ENCODE measurements around the gene OR4D9. TPM values are rescaled to one million over a fixed set of nuclear protein-coding genes. Genes with fewer than 3 reads are reported as not detected.
"Not testable (repeated sequence)": the region's sequence is repeated elsewhere in the genome, so short reads cannot be mapped to it uniquely, and the experiment has no call there.

The OR4D9 gene
- polyA plus RNA-seq, 2 donors, result not detected

DNA sequence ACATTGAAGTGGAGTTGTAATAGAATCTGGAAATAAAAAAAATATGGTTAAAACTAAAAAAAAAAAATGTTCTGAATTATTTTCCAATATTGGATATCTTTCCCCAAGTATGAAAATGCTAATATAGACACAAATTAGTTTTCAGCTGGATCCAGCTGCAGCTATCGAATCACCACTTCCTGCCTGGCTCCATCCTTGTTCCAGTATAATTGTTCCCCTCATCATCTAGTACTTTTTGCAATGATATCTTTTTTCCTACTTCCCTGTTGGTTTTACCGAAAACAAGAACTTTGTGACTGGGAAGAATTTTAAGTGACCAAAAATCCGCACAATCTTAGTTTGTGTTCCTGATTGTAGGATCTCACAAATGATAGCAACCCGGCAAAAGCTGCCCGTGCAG lies 9.4 kb downstream of the OR4D9 start:
- Histone ChIP-seq H3K27me3 (ENCODE audit: control insufficient read depth in 1 of 2, insufficient read depth in 2 of 2, low read length in 2 of 2) (no peaks in the 10 kb centered on the region), H3K36me3 (ENCODE audit: control insufficient read depth in 2 of 2, insufficient read depth in 2 of 2, low read length in 1 of 2) (no peaks in the 10 kb centered on the region), H3K27ac (ENCODE audit: low read depth in 2 of 2, low read length in 1 of 2) (no peak overlapping the region), H3K4me1 (ENCODE audit: control insufficient read depth in 2 of 2, insufficient read depth in 2 of 2, low read length in 1 of 2) (no peaks in the 10 kb centered on the region), H3K9me3 (ENCODE audit: control insufficient read depth in 2 of 2, insufficient read depth in 1 of 2, low read depth in 1 of 2, low read length in 1 of 2) (no peaks in the 10 kb centered on the region), H3K4me3 (ENCODE audit: low read depth in 1 of 2, low read length in 2 of 2) (no peak overlapping the region)
- 80% methylated on average over 5 of the region's 5 CpGs for WGBS, 2 donors

GRCh38 chr11:59523541-59523940 lies 12.2 kb downstream of the OR4D9 start:
- Histone ChIP-seq H3K36me3 (ENCODE audit: control insufficient read depth in 2 of 2, insufficient read depth in 2 of 2, low read length in 1 of 2) (no peaks in the 10 kb centered on the region), H3K27ac (ENCODE audit: low read depth in 2 of 2, low read length in 1 of 2) (no peak overlapping the region), H3K9me3 (ENCODE audit: control insufficient read depth in 2 of 2, insufficient read depth in 1 of 2, low read depth in 1 of 2, low read length in 1 of 2) (no peaks in the 10 kb centered on the region), H3K4me3 (ENCODE audit: low read depth in 1 of 2, low read length in 2 of 2) (no peak overlapping the region), H3K27me3 (ENCODE audit: control insufficient read depth in 1 of 2, insufficient read depth in 2 of 2, low read length in 2 of 2) (no peaks in the 10 kb centered on the region), H3K4me1 (ENCODE audit: control insufficient read depth in 2 of 2, insufficient read depth in 2 of 2, low read length in 1 of 2) (no peaks in the 10 kb centered on the region)
- WGBS, 2 donors, result 13 to 20% methylated on average over 1 of the region's 1 CpG

DNA sequence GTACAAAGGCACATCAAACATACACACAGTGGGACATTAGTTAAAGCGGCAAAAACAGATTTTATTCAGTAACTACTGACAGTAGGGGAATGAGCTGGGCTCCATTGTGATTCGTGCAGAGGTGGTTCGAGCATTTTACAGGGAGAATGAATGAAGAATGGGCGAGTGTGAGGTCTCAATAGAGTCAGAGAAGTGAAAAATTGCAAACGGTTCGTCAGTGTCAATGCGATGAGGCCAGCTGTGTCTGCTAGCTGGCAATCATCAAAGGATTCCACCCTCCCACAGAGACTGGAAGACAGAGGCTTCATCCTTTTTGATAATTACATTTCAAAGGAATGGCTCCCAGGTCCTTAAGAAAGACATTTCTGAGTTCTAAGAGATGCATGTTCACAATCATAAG lies 17.4 kb downstream of the OR4D9 start:
- WGBS, 2 donors, result 56% methylated on average over 7 of the region's 7 CpGs
- H3K4me1 ChIP-seq (ENCODE audit: control insufficient read depth in 2 of 2, insufficient read depth in 2 of 2, low read length in 1 of 2), result no peaks in the 10 kb centered on the region
- no peaks in the 10 kb centered on the region for H3K27me3 ChIP-seq (ENCODE audit: control insufficient read depth in 1 of 2, insufficient read depth in 2 of 2, low read length in 2 of 2)

GRCh38 chr11:59532620-59533019 lies 21.3 kb downstream of the OR4D9 start:
- Histone ChIP-seq H3K27me3 (ENCODE audit: control insufficient read depth in 1 of 2, insufficient read depth in 2 of 2, low read length in 2 of 2) (no peaks in the 10 kb centered on the region), H3K4me1 (ENCODE audit: control insufficient read depth in 2 of 2, insufficient read depth in 2 of 2, low read length in 1 of 2) (no peaks in the 10 kb centered on the region), H3K4me3 (ENCODE audit: low read depth in 1 of 2, low read length in 2 of 2) (no peak overlapping the region), H3K9me3 (ENCODE audit: control insufficient read depth in 2 of 2, insufficient read depth in 1 of 2, low read depth in 1 of 2, low read length in 1 of 2) (no peaks in the 10 kb centered on the region), H3K36me3 (ENCODE audit: control insufficient read depth in 2 of 2, insufficient read depth in 2 of 2, low read length in 1 of 2) (no peaks in the 10 kb centered on the region), H3K27ac (ENCODE audit: low read depth in 2 of 2, low read length in 1 of 2) (no peak overlapping the region)
- 84 to 88% methylated on average over 2 of the region's 2 CpGs for WGBS, 2 donors

More for the DNA sequence above, 17.4 kb downstream of the OR4D9 start:
- no peaks in the 10 kb centered on the region for H3K36me3 ChIP-seq (ENCODE audit: control insufficient read depth in 2 of 2, insufficient read depth in 2 of 2, low read length in 1 of 2)
- no peak overlapping the region for H3K27ac ChIP-seq (ENCODE audit: low read depth in 2 of 2, low read length in 1 of 2)
- no peak overlapping the region for H3K4me3 ChIP-seq (ENCODE audit: low read depth in 1 of 2, low read length in 2 of 2)
- no peaks in the 10 kb centered on the region for H3K9me3 ChIP-seq (ENCODE audit: control insufficient read depth in 2 of 2, insufficient read depth in 1 of 2, low read depth in 1 of 2, low read length in 1 of 2)

DNA sequence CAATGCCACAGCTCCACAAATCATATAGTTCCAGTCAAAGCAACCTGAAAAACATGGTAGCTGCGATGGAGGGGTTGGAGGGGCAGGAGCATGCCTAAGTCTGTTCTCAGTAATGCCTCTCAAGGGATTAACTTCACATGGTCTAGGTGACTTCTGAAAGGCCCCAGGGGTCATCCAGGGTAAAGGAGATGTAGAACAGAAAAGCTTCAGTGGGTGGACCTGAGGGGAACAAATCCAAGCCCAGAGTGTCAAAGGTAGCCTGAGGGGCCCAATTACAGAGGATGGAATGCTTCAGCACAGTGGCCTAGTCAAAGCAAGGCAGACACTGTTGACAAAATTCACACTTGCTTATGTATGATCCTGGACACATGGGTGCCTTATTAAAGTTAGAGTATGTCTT lies 23.3 kb downstream of the OR4D9 start:
- WGBS, 2 donors, result 87 to 92% methylated on average over 1 of the region's 1 CpG
- H3K4me1 ChIP-seq (ENCODE audit: control insufficient read depth in 2 of 2, insufficient read depth in 2 of 2, low read length in 1 of 2), result no peaks in the 10 kb centered on the region
- no peak overlapping the region for H3K4me3 ChIP-seq (ENCODE audit: low read depth in 1 of 2, low read length in 2 of 2)
- no peaks in the 10 kb centered on the region for H3K27me3 ChIP-seq (ENCODE audit: control insufficient read depth in 1 of 2, insufficient read depth in 2 of 2, low read length in 2 of 2)
- no peaks in the 10 kb centered on the region for H3K36me3 ChIP-seq (ENCODE audit: control insufficient read depth in 2 of 2, insufficient read depth in 2 of 2, low read length in 1 of 2)
- H3K27ac ChIP-seq (ENCODE audit: low read depth in 2 of 2, low read length in 1 of 2), result no peak overlapping the region
- no peaks in the 10 kb centered on the region for H3K9me3 ChIP-seq (ENCODE audit: control insufficient read depth in 2 of 2, insufficient read depth in 1 of 2, low read depth in 1 of 2, low read length in 1 of 2)

GRCh38 chr11:59542142-59542810 lies 30.9 kb downstream of the OR4D9 start:
- Histone ChIP-seq H3K9me3 (ENCODE audit: control insufficient read depth in 2 of 2, insufficient read depth in 1 of 2, low read depth in 1 of 2, low read length in 1 of 2) (peaks cover 0 to 2% of the 10 kb centered on the region in 2 donors), H3K36me3 (ENCODE audit: control insufficient read depth in 2 of 2, insufficient read depth in 2 of 2, low read length in 1 of 2) (no peaks in the 10 kb centered on the region), H3K4me3 (ENCODE audit: low read depth in 1 of 2, low read length in 2 of 2) (no peak overlapping the region), H3K4me1 (ENCODE audit: control insufficient read depth in 2 of 2, insufficient read depth in 2 of 2, low read length in 1 of 2) (no peaks in the 10 kb centered on the region), H3K27me3 (ENCODE audit: control insufficient read depth in 1 of 2, insufficient read depth in 2 of 2, low read length in 2 of 2) (no peaks in the 10 kb centered on the region), H3K27ac (ENCODE audit: low read depth in 2 of 2, low read length in 1 of 2) (no peak overlapping the region)
- 66 to 72% methylated on average over 3 of the region's 3 CpGs for WGBS, 2 donors

GRCh38 chr11:59543713-59544112 lies 32.4 kb downstream of the OR4D9 start:
- not testable (repeated sequence) for H3K27ac ChIP-seq (ENCODE audit: low read depth in 2 of 2, low read length in 1 of 2); H3K4me1 ChIP-seq (ENCODE audit: control insufficient read depth in 2 of 2, insufficient read depth in 2 of 2, low read length in 1 of 2); H3K36me3 ChIP-seq (ENCODE audit: control insufficient read depth in 2 of 2, insufficient read depth in 2 of 2, low read length in 1 of 2); H3K4me3 ChIP-seq (ENCODE audit: low read depth in 1 of 2, low read length in 2 of 2); H3K27me3 ChIP-seq (ENCODE audit: control insufficient read depth in 1 of 2, insufficient read depth in 2 of 2, low read length in 2 of 2); H3K9me3 ChIP-seq (ENCODE audit: control insufficient read depth in 2 of 2, insufficient read depth in 1 of 2, low read depth in 1 of 2, low read length in 1 of 2)
- 73 to 77% methylated on average over 3 of the region's 3 CpGs for WGBS, 2 donors

GRCh38 chr11:59544869-59545178 lies 33.5 kb downstream of the OR4D9 start:
- no peaks in the 10 kb centered on the region for H3K27me3 ChIP-seq (ENCODE audit: control insufficient read depth in 1 of 2, insufficient read depth in 2 of 2, low read length in 2 of 2)
- no peak overlapping the region for H3K27ac ChIP-seq (ENCODE audit: low read depth in 2 of 2, low read length in 1 of 2)
- no peak overlapping the region for H3K4me3 ChIP-seq (ENCODE audit: low read depth in 1 of 2, low read length in 2 of 2)
- 73 to 79% methylated on average over 3 of the region's 3 CpGs for WGBS, 2 donors
- H3K4me1 ChIP-seq (ENCODE audit: control insufficient read depth in 2 of 2, insufficient read depth in 2 of 2, low read length in 1 of 2), result no peaks in the 10 kb centered on the region
- no peaks in the 10 kb centered on the region for H3K36me3 ChIP-seq (ENCODE audit: control insufficient read depth in 2 of 2, insufficient read depth in 2 of 2, low read length in 1 of 2)
- peaks cover 0 to 2% of the 10 kb centered on the region in 2 donors for H3K9me3 ChIP-seq (ENCODE audit: control insufficient read depth in 2 of 2, insufficient read depth in 1 of 2, low read depth in 1 of 2, low read length in 1 of 2)

DNA sequence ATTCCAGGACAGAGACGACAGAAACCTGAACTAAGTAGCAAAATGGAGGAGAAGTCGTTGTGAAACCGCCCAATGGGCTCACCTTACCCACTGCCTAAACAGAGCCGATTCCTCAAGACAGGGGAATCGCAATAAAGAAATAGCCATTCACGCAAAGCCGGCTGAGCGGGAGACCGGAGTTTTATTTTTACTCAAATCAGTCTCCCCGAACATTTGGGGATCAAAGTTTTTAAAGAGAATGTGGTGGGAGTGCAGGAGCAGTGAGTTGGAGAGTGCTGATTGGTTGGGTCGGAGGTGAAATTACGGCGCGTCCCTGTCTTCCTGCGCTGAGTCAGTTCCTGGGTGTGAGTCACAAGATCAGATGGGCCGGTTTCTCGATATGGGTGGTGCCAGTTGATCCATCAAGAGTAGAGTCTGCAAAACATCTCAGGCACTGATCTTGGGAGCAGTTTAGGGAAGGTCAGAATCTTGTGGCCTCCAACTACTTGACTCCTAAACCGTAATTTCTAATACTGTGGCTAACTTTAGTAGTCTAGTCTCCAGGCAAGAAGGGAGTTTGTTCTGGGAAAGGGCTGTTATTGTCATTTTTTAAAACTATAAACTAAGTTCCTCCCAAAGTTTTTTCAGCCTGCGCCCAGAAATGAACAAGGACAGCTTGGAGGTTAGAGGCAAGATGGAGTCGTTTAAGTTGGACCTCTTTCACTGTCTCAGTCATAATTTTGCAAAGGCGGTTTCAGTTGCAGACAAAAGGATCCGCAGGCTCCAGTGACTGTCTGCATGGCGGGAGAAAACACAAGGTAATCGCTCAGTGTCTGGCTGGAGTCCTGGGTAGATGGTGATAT lies 34.1 kb downstream of the OR4D9 start:
- no peak overlapping the region for H3K27ac ChIP-seq (ENCODE audit: low read depth in 2 of 2, low read length in 1 of 2)
- no peak overlapping the region for H3K4me3 ChIP-seq (ENCODE audit: low read depth in 1 of 2, low read length in 2 of 2)
- no peaks in the 10 kb centered on the region for H3K36me3 ChIP-seq (ENCODE audit: control insufficient read depth in 2 of 2, insufficient read depth in 2 of 2, low read length in 1 of 2)
- no peaks in the 10 kb centered on the region for H3K27me3 ChIP-seq (ENCODE audit: control insufficient read depth in 1 of 2, insufficient read depth in 2 of 2, low read length in 2 of 2)
- WGBS, 2 donors, result 91 to 92% methylated on average over 24 of the region's 24 CpGs
- H3K9me3 ChIP-seq (ENCODE audit: control insufficient read depth in 2 of 2, insufficient read depth in 1 of 2, low read depth in 1 of 2, low read length in 1 of 2), result peaks cover 0 to 2% of the 10 kb centered on the region in 2 donors
- H3K4me1 ChIP-seq (ENCODE audit: control insufficient read depth in 2 of 2, insufficient read depth in 2 of 2, low read length in 1 of 2), result no peaks in the 10 kb centered on the region

Measured in esophagus (tissue), 2 donors.